SU-DHL-6 (cell line): ENCODE data around the gene TSHR.

ENCODE experiments used
- H2AFZ ChIP-seq: fragments of 200-600 bp; sonication (generic); 2 replicates; pipeline ENCODE4 v1.6.1; 2014; ENCODE audit warnings: low read depth, mild to moderate bottlenecking, moderate library complexity, mixed read lengths, antibody characterized with exemption, low read length; ENCODE audit not compliant: severe bottlenecking
- H3F3A ChIP-seq: fragments of 200-600 bp; shearing (Covaris generic); 2 replicates; pipeline ENCODE4 v1.6.0; 2016; ENCODE audit warnings: antibody characterized with exemption, mild to moderate bottlenecking; ENCODE audit not compliant: insufficient read depth
- H3K27ac ChIP-seq: fragments of 200-600 bp; sonication (generic); 2 replicates; pipeline ENCODE4 v1.5.1; 2016; ENCODE audit warnings: low read depth, mild to moderate bottlenecking, low read length, moderate library complexity, mixed read lengths
- H3K27me3 ChIP-seq: fragments of 200-600 bp; sonication (generic), shearing (Covaris generic); 2 replicates; pipeline ENCODE4 v1.6.0; 2014; ENCODE audit warnings: mild to moderate bottlenecking, low read length
- H3K36me3 ChIP-seq: fragments of 200-600 bp; sonication (generic); 2 replicates; pipeline ENCODE4 v1.6.1; 2014; ENCODE audit warnings: mild to moderate bottlenecking, low read length, mixed read lengths
- H3K4me2 ChIP-seq: fragments of 300-600, 200-600 bp; shearing (Covaris generic), sonication (generic); 2 replicates; pipeline ENCODE4 v1.6.0; 2014; ENCODE audit warnings: low read length, low read depth, mild to moderate bottlenecking; ENCODE audit not compliant: poor library complexity, severe bottlenecking
- H3K4me3 ChIP-seq: fragments of 200-600 bp; sonication (generic); 2 replicates; pipeline ENCODE4 v1.5.1; 2014; ENCODE audit warnings: antibody characterized with exemption, low read length, mild to moderate bottlenecking, mixed read lengths; ENCODE audit not compliant: insufficient read depth, poor library complexity, severe bottlenecking
- H3K79me2 ChIP-seq: fragments of 200-600 bp; sonication (generic); 2 replicates; pipeline ENCODE4 v1.6.1; 2014; ENCODE audit warnings: mild to moderate bottlenecking, low read length, moderate library complexity; ENCODE audit not compliant: insufficient read depth
- H3K9ac ChIP-seq: fragments of 200-600 bp; sonication (generic); 2 replicates; pipeline ENCODE4 v1.7.0; 2014; ENCODE audit warnings: mild to moderate bottlenecking, low read length
- H3K9me2 ChIP-seq: fragments of 200-600 bp; sonication (generic); replicated peaks from 2 replicates; pipeline ENCODE4 v1.6.1; 2014; ENCODE audit warnings: low read length; ENCODE audit not compliant: insufficient read depth
- H3K9me3 ChIP-seq: fragments of 200-600 bp; sonication (generic); 2 replicates; pipeline ENCODE4 v1.6.1; 2014; ENCODE audit warnings: low read length, mixed read lengths; ENCODE audit not compliant: insufficient read depth
- H4K20me1 ChIP-seq: fragments of 200-600 bp; sonication (generic); 2 replicates; pipeline ENCODE4 v1.6.1; 2014; ENCODE audit warnings: low read depth, mild to moderate bottlenecking, antibody characterized with exemption, low read length, moderate library complexity, mixed read lengths
- CTCF ChIP-seq: fragments of 200-600 bp; sonication (generic); IDR thresholded peaks from one replicate; pipeline ENCODE4 v1.5.1; 2017; ENCODE audit warnings: antibody characterized with exemption, mild to moderate bottlenecking, low read length, moderate library complexity; ENCODE audit not compliant: insufficient read depth, poor library complexity, severe bottlenecking
- EZH2phosphoT487 ChIP-seq: fragments of 200-600 bp; sonication (generic), shearing (Covaris generic); conservative IDR thresholded peaks from 2 replicates; pipeline ENCODE4 v1.6.1; 2018; ENCODE audit warnings: mild to moderate bottlenecking, antibody characterized with exemption, low read length, moderate library complexity, mixed read lengths

TSHR gene

GRCh38 chr14:81120501-81120900 is 165.1 kb downstream of the TSHR start:
- H3K79me2 ChIP-seq, result no peaks in the 10 kb centered on the region
- no peak overlapping the region for H2AFZ ChIP-seq
- H3K4me3 ChIP-seq, result no peak overlapping the region
- peaks cover 4% of the 10 kb centered on the region; the same call in 1 of the 2 replicates for H3K36me3 ChIP-seq
- no peak overlapping the region; the same call in 1 of the 2 replicates for H3K27ac ChIP-seq
- H3K27me3 ChIP-seq, result no peaks in the 10 kb centered on the region
- no peak overlapping the region for H3K9ac ChIP-seq
- TF ChIP-seq CTCF (no peak), EZH2phosphoT487 (no peak)
- no peaks in the 10 kb centered on the region for H3K9me2 ChIP-seq
- no peaks in the 10 kb centered on the region for H4K20me1 ChIP-seq
- H3K4me2 ChIP-seq, result no peak overlapping the region
- no peaks in the 10 kb centered on the region for H3K9me3 ChIP-seq
- H3F3A ChIP-seq, result peaks cover 15% of the 10 kb centered on the region; the same call in 1 of the 2 replicates

GRCh38 chr14:81122326-81122725 is 166.9 kb downstream of the TSHR start:
- no peaks in the 10 kb centered on the region for H3K9me3 ChIP-seq
- peaks cover 4% of the 10 kb centered on the region; the same call in 1 of the 2 replicates for H3K36me3 ChIP-seq
- no peak overlapping the region for H2AFZ ChIP-seq
- no peaks in the 10 kb centered on the region for H4K20me1 ChIP-seq
- H3K27me3 ChIP-seq, result no peaks in the 10 kb centered on the region
- no peak overlapping the region for H3K9ac ChIP-seq
- H3F3A ChIP-seq, result peaks cover 15% of the 10 kb centered on the region; the same call in 1 of the 2 replicates
- peak overlapping the region; percentile 55 for H3K4me2 ChIP-seq
- no peak overlapping the region for H3K4me3 ChIP-seq
- H3K9me2 ChIP-seq, result no peaks in the 10 kb centered on the region
- H3K79me2 ChIP-seq, result no peaks in the 10 kb centered on the region
- peak overlapping the region; percentile 80 for H3K27ac ChIP-seq
- TF ChIP-seq CTCF (no peak), EZH2phosphoT487 (no peak)

- Histone ChIP-seq H3K4me3 (no peak overlapping the region), H3K79me2 (no peaks in the 10 kb centered on the region), H4K20me1 (no peaks in the 10 kb centered on the region), H3F3A (peaks cover 15% of the 10 kb centered on the region; the same call in 1 of the 2 replicates), H3K9me2 (no peaks in the 10 kb centered on the region), H3K27ac (peak overlapping the region; percentile 80), H3K9me3 (no peaks in the 10 kb centered on the region), H2AFZ (no peak overlapping the region), H3K9ac (no peak overlapping the region), H3K27me3 (no peaks in the 10 kb centered on the region), H3K4me2 (peak overlapping the region; percentile 55), H3K36me3 (peaks cover 4% of the 10 kb centered on the region; the same call in 1 of the 2 replicates)
- TF ChIP-seq CTCF (no peak), EZH2phosphoT487 (no peak)
Measured at GRCh38 chr14:81123811-81124210, 168.4 kb downstream of the TSHR start.
